ENCODE measurements around the gene POLR3GL. TPM values are rescaled to one million over a fixed set of nuclear protein-coding genes. Genes with fewer than 3 reads are reported as not detected.
A peak's percentile ranks its signal among the peaks of the same experiment; 100 is the strongest.

POLR3GL gene
- total and polyA plus RNA-seq, 10 of the 15 experiments (the other 5 are each of a cell fraction or from before 2014, with no cell fraction given) = 12.8 to 47.0 (median 26.6) TPM

- WGBS (ENCODE audit: insufficient coverage, insufficient replicate concordance, low lambda C conversion rate, missing lambda C conversion rate) = 1% methylated on average over 9 of the region's 9 CpGs
- no peaks in the 10 kb centered on the region for H3K36me3 ChIP-seq (ENCODE audit: control insufficient read depth in 2 of 2, insufficient read depth in 2 of 2, low read length in 1 of 2)
- FAIRE-seq = peak; percentile 78
- TF ChIP-seq SMARCA5 (IDR thresholded peaks at IDR 0.05) = peak; percentile 89
- peak; percentile 78; the same call in 1 of the 2 replicates for TF ChIP-seq JUND (IDR thresholded peaks at IDR 0.05; ENCODE audit: low read depth, low read length)
- peak; percentile 96 for TF ChIP-seq IKZF2 (IDR thresholded peaks at IDR 0.05)
- no peak for TF ChIP-seq STAT3 (IDR thresholded peaks at IDR 0.05; ENCODE audit: low read depth, low read length)
- no peak for TF ChIP-seq PBX3 (IDR thresholded peaks at IDR 0.05; ENCODE audit: insufficient replicate concordance, low read depth, low read length)
- no peak for TF ChIP-seq BCLAF1 (IDR thresholded peaks at IDR 0.05)
- no peak for TF ChIP-seq YBX1 (IDR thresholded peaks at IDR 0.05)
- TF ChIP-seq NR2F1 (conservative IDR thresholded peaks at IDR 0.05) = no peak
- peak; percentile 4 for TF ChIP-seq SIX5 (IDR thresholded peaks at IDR 0.05; ENCODE audit: low read depth, low read length, severe bottlenecking)
- peak; percentile 82 for TF ChIP-seq HDGF (IDR thresholded peaks at IDR 0.05)
- TF ChIP-seq SMAD5 (IDR thresholded peaks at IDR 0.05; ENCODE audit: low read depth) = no peak; the same call in 1 of the 2 replicates
- TF ChIP-seq MXI1 (IDR thresholded peaks at IDR 0.05; ENCODE audit: low read depth, low read length) = peak; percentile 67; the same call in 1 of the 2 replicates
- TF ChIP-seq CREM (IDR thresholded peaks at IDR 0.05; ENCODE audit: low read depth) = peak; percentile 60
- TF ChIP-seq ZNF687 (IDR thresholded peaks at IDR 0.05) = peak; percentile 83
- TF ChIP-seq SIN3A (IDR thresholded peaks at IDR 0.05; ENCODE audit: low read depth, low read length) = no peak
Observed at GRCh38 chr1:145978854-145979745, 14.6 kb downstream of the POLR3GL start.

More at GRCh38 chr1:145978854-145979745, 14.6 kb downstream of the POLR3GL start:
- in situ Hi-C loops (cut with MboI) (no loop called here), intact Hi-C loops (cut with micrococcal nuclease; ENCODE audit: unreplicated experiment) (no loop called here)
- no peaks in the 10 kb centered on the region for H3K79me2 ChIP-seq (ENCODE audit: control insufficient read depth, insufficient read depth, low read length)
- no peak overlapping the region; the same call in 1 of the 2 replicates for H3K4me3 ChIP-seq
- H3K9me3 ChIP-seq (replicated peaks; ENCODE audit: control insufficient read depth, insufficient read depth, low read length) = no peaks in the 10 kb centered on the region
- peak overlapping the region; percentile 95 for H3K4me2 ChIP-seq (ENCODE audit: control insufficient read depth, insufficient read depth)
- BruUV-seq (replicated peaks) = no TSS peak
- peak; percentile 92 for ATAC-seq
- peak overlapping the region; percentile 99 for H3K27ac ChIP-seq (ENCODE audit: control insufficient read depth, insufficient read depth)
- RAD21 ChIA-PET (ENCODE audit: unreplicated experiment) = interaction anchor here (0.5 to 7.9 kb wide), 20 partner anchors 9 to 134 kb away, joined by 3 to 136 read pairs (median 14); partner anchors contain the start of genes ANKRD34A, LIX1L, NUDT17 and PIAS3
- peaks cover 54% of the 10 kb centered on the region for H3K4me1 ChIP-seq (ENCODE audit: control insufficient read depth, insufficient read depth, low read length)
- H2AFZ ChIP-seq (ENCODE audit: control insufficient read depth, low read depth, low read length) = peak overlapping the region; percentile 86
- no peaks in the 10 kb centered on the region for H4K20me1 ChIP-seq (ENCODE audit: control insufficient read depth, insufficient read depth)
- CTCF ChIA-PET = interaction anchor here (0.6 to 9.4 kb wide), 19 partner anchors 10 to 133 kb away, joined by 3 to 361 read pairs (median 4); partner anchors contain the start of genes ANKRD34A, ANKRD35, LIX1L and NUDT17
- H3K27me3 ChIP-seq (replicated peaks in 1 of 2; ENCODE audit: control insufficient read depth in 2 of 2, insufficient read depth in 2 of 2, low read length in 1 of 2) = no peaks in the 10 kb centered on the region
- DNase-seq (ENCODE audit: low read depth, low spot score) = peak; percentile 99
- H3K9ac ChIP-seq (ENCODE audit: control insufficient read depth, insufficient read depth, low read length) = peak overlapping the region; percentile 77
- SMC1A ChIA-PET (ENCODE audit: uncharacterized antibody, unreplicated experiment) = interaction anchor here (0.6 to 10.9 kb wide), 24 partner anchors 8 to 289 kb away, joined by 3 to 244 read pairs (median 6); partner anchors contain the start of genes ANKRD34A, LIX1L, NUDT17 and PIAS3
- POLR2A ChIA-PET = interaction anchor here (0.7 to 6.5 kb wide), 15 partner anchors 11 to 120 kb away, joined by 3 to 102 read pairs (median 12); partner anchors contain the start of genes ANKRD34A, LIX1L, PIAS3 and POLR3GL

All from GM12878 (cell line).